ENCODE results near the gene TOM1L2.

TOM1L2 gene

GRCh38 chr17:17831208-17832031 lies 140.8 kb downstream of the TOM1L2 start:
- DNase-seq = peak in 1 of 2 donors; percentile 25

- no peak for DNase-seq
Observed at GRCh38 chr17:17830740-17831207, 141.4 kb downstream of the TOM1L2 start.

GRCh38 chr17:17830269-17830567 lies 142.0 kb downstream of the TOM1L2 start:
- DNase-seq = no peak

DNA sequence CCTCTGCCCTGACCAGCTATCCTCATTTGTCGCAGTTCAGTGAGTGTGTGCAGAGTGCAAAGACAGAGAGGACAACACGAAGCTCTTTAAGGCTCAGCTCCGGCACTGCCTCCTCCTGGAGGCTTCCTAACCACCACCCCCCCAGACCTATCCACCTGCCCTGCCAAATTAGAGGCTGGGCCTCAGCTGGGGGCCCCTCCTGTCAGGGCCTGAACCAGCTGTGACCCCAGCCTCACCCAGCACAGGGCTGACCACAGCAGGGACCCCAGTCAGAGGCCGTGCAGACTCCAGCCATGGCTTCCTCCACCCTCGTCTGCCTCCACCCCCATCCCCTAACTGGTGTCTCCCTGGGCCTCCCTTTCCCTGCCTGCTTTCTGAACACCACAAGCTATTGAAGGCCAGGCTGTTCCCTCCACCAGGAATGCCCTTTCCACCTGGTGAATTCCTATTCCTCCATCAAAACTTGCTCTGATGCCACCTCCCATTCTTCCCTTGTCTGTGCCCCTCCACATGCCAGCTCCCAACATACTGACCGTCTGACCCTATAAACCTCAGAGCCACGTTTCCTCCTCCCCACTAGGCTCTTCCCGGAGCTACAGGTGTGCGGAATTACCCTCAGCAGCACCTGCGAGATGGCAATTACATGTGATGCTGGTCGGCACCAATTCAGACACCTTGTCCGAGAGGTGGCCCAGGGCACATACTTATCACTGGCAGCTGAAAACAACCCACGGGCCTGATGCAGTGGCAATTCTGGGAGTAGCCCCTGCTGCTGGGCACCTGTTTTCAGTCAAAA lies 144.2 kb downstream of the TOM1L2 start:
- DNase-seq = no peak

GRCh38 chr17:17826942-17827785 lies 145.0 kb downstream of the TOM1L2 start:
- DNase-seq = no peak

DNA sequence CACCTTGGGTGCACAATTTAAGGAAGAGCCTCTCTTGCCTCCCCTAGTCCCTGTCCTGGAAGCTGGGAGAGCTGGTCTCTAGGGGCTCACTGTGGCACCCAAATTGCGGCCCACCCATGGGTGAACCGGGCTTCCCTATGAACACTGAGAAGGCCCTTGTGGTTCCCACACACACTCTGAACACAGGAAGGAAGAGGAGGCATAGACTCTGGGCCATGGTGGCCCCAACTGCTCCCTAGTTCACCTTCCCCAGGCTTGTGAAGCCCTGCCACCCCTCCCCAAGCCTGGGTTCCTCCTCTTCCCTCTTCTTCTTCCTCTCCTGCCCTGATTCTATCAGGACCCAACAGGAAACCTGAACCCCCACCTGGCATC lies 145.9 kb downstream of the TOM1L2 start:
- no peak for DNase-seq

GRCh38 chr17:17824783-17825614 lies 147.2 kb downstream of the TOM1L2 start:
- no peak for DNase-seq

DNA sequence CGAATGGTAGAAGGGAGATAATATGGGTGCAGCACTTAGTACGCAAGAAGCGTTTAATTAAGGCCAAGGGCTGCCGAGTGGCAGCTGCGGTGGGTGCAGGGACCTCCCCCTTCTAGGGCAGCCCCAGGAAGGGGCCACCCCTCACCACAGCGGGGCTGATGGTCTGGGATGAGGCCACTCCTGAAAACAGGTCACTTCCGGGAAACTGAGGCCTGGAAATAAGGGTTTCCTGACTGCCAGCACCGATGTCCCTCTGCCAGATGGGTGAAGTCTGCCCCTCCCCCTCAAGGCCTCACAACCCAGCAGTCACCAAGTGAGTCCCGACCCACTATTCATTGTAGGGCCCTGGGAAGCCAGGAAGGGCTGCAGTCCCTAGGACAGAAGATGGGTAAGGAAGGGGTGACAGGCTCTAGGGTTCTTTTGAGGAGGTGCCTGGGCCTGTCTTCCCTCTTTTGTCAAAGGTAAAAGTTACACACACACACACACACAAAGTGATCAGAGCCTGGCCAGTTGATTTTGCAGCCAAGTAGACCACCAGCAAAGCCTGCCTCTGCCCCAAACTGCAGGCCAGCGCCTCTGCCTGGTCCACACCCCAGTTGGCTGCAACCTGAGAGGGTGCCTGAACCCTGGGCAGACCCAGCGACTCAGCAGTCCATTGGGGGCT lies 147.9 kb downstream of the TOM1L2 start:
- no peak for DNase-seq

DNA sequence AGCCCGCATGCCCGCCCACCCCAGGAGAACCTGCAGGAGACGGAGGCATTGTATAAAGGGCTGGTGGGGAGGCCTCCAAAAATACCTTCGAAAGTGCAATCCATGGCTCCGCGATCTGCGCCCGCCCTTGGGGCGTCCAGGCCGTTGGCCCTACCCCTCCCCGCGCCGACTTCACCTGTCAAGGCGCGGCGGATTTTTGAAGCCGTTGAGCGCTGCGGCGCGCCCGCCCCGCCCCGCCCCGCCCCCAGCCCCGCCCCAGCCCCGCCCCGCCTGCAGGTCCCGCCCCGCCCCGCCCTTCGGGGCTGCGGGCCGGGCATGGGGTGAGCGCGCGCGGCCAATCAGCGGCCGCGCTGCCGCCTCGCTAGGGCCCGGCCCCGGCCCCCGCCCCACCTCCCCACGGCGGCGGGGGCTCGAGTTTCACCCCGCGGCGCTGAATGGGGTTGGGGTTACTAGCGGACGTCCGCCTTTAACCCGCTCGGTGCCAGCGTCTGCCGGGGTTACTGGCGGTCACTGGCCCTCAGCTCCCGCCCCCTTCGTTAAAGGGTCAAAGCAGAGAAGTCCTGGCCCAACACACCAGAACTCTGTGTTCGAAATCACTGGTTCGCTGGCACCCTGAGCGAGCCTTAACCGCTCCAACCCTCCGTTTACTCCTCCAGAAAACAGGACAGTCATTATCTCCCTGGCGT lies 148.6 kb downstream of the TOM1L2 start:
- peak; percentile 85 for DNase-seq

- no peak for DNase-seq
Observed at GRCh38 chr17:17822616-17823015, 149.6 kb downstream of the TOM1L2 start.

DNA sequence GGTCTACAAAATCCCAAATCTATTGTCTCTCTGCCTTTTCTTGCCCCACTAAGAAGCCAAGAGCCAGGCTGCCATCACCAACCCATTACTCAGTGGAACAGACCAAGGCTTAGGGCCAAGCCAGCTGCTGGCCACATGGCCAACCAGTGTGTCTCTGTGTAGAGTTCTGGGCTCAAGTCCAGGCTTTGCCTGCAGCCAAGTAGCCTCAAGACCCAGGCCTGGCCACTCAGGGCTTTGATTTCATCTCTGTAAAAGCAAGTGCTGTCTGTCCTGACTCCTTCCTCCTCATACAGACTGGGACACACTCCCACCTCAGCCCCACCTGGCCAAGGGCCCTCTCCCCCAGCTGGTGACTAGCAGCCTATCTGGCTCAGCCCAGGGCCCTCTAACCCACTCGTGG lies 150.0 kb downstream of the TOM1L2 start:
- DNase-seq = peak; percentile 90 to 94

- DNase-seq = peak in 1 of 2 donors; percentile 17
Observed at GRCh38 chr17:17820463-17821158, 151.6 kb downstream of the TOM1L2 start.

DNA sequence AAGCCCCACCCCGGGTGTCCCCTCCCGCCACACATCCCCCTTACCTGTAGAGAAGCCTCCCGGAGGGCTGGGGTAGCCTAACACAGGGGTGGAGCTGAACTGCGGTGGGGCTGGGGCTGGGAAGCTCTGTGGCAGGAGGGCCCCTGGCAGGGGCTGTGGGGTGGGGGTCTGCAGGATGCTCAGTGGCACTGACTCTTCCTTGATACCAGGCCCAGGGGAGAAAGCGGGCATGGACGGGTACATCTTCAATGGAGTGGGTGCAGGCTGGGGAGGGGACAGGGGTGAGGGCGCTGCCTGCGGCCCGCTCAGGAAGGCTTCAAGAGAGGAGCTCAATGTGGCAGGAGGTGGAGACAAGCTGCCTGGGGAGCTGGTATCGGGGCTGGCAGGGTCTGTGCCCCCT lies 152.2 kb downstream of the TOM1L2 start:
- no peak for DNase-seq

- peak in 1 of 2 donors; percentile 64 for DNase-seq
Observed at GRCh38 chr17:17819561-17819995, 152.6 kb downstream of the TOM1L2 start.

GRCh38 chr17:17819111-17819510 lies 153.1 kb downstream of the TOM1L2 start:
- no peak for DNase-seq

DNA sequence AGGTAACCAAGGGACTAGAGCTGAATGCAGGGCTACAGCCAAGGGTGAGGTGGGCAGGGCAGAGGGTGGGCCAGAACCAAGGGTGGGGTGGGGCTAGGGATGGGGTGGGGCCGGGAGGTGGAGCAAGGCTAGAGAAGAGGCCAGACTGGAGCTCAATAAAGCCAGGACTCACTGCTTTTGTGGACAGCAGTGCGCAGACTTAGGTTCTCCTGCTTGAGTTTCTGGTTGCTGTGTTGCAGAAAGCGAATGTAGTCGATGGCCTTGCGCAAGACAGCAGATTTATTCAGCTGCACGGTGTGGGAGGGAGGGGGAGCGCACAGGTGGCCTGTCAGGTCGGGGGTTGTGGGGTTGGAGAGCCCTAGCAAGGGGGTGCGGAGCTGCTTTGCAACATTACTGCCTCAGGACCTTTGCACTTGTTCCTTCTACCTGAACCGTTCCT lies 154.1 kb downstream of the TOM1L2 start:
- DNase-seq = no peak

DNA sequence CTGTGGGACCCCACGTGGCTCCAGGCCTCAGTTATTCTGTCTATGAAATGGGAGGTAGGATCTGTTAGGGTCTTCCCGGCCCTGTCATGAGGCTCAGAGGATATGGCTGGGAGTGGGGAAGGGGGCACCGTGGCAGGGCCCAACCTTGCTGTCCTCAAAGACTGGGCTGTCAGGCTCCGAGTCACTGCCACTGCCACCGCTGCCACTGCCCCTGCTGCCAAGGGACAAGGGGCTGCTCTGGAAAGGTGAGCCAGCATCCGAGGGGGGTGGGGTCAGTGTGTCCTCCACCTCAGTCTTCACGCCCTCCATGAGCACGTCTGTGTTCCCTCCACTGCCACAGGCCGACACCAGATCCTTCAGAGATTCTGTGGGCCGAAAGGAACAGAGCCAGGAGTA lies 154.7 kb downstream of the TOM1L2 start:
- DNase-seq = no peak

DNA sequence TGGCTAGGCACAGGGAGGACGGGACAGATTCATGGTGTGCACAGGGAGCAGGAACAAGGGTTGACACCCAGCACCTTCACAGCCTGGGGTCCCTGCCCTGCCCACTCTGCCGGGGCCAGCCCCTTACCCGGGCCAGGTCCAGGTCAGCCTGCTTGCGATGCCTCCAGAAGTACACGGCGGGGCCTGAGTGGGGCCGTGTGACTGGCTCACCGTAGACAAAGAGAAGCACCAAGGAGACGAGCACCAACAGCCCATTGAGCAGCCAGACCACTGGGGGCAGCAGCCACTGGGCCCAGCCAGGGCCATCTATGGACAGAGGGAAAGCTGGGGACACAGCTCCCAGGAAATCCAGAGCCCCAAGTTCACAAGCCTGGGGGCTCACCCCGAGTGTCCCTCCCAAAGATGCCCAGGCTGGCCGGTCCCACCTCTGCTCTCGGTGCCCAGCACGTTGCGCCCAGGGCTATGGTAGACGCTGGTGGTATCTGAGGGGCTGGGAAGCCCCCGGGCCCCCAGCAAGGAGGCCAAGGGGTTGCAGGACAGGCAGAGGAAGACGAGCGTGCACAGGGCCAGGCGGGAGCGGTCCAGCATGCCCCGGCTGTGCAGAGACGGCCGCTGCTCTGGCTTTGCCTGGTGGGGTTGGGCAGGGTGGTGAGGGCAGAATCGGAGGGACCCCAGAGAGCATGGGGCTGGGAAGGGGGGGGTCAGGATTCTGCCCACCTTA lies 155.2 kb downstream of the TOM1L2 start:
- no peak for DNase-seq

DNA sequence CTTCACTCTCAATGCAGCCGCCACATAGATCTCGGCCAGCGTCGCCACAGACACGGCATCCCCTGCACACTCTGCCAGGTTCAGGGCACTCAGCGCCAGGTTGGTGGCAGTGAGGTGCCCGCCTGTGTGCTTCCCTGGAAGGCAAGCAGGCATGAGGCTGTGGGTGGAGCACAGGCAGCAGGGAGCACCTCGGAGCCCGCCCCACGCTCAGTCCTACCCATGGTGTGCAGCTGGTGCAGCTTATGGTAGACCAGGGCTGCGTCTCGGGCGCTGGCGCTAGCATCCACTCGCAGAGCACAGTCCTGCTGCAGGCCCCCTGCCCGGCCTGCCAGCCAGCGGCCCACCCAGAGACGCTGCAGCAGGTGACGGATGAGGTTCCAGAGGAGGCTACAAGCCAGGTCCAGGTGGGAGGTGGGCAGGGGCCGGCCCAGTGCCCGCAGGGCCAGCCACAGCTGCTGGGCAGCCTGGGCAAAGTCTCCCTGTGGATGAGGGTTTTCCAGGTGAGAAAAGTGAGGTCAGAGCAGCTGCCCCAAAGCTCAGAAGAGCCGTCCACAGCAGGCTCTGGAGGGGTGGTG lies 155.9 kb downstream of the TOM1L2 start:
- peak in 1 of 2 donors; percentile 50 for DNase-seq
